Endothelial cell of umbilical vein (primary cell): Measurements from ENCODE around the gene PTPN13. TPM values are rescaled to one million over a fixed set of nuclear protein-coding genes. Genes with fewer than 3 reads are reported as not detected.

Experiments
- Bru-seq: library from RNA; stranded (reverse); fragments of 400-500 nt; gene quantifications from one replicate; lab custom pipeline; 2021; lab: Mats Ljungman, UMichigan
- BruChase-seq, 2 experiments: library from RNA; stranded (reverse); fragments of 400-500 nt; gene quantifications; one replicate each; lab custom pipeline; 2021; lab: Mats Ljungman, UMichigan
- BruUV-seq: library from RNA; stranded (reverse); fragments of 400-500 nt; replicated peaks from 2 replicates; lab custom pipeline; 2021; lab: Mats Ljungman, UMichigan
- CTCF ChIA-PET: fragments of 300-600, 350-600 bp; sonication (Branson Sonifier 250); formaldehyde crosslinking; loops from one replicate; lab custom pipeline; 2021; ENCODE audit warnings: antibody characterized with exemption, inconsistent platforms; lab: Charles Lee
- POLR2A ChIA-PET: fragments of 300-600, 350-600 bp; sonication (Branson Sonifier 250); formaldehyde crosslinking; loops from one replicate; lab custom pipeline; 2021; ENCODE audit warnings: antibody characterized with exemption, inconsistent platforms; lab: Charles Lee
- DNase-seq: peaks from one replicate; pipeline ENCODE4 v3.0.0-alpha.2; 2011; ENCODE audit warnings: low read depth, low spot score
- FAIRE-seq: peaks from 2 replicates; lab custom pipeline; 2011; peaks lifted over from hg19 to GRCh38; lab: Jason Lieb, UNC
- H2AFZ ChIP-seq: 2 replicates; pipeline ENCODE4 v1.6.0; 2012; ENCODE audit warnings: low read depth, low read length, control low read depth, inconsistent platforms
- H3K27ac ChIP-seq: 2 replicates; pipeline ENCODE4 v1.5.1; 2011; ENCODE audit warnings: low read depth, mild to moderate bottlenecking, control low read depth, low read length, moderate library complexity; ENCODE audit not compliant: insufficient read depth
- H3K27me3 ChIP-seq, 2 experiments: 2 replicates each; pipeline versions ENCODE4 v1.6.0 to v1.6.1; 2011; ENCODE audit warnings: low read length in 2 of 2, mixed read lengths in 1 of 2; ENCODE audit not compliant: control insufficient read depth in 2 of 2, insufficient read depth in 2 of 2
- H3K36me3 ChIP-seq, 2 experiments: 2 replicates in 1 of 2; 3 replicates in 1 of 2; pipeline ENCODE4 v1.5.1; 2011; ENCODE audit warnings: low read length in 2 of 2, mild to moderate bottlenecking in 1 of 2, moderate library complexity in 1 of 2; ENCODE audit not compliant: control insufficient read depth in 2 of 2, insufficient read depth in 2 of 2; ENCODE audit errors: extremely low read depth in 1 of 2
- H3K4me1 ChIP-seq: 3 replicates; pipeline ENCODE4 v1.5.1; 2011; ENCODE audit warnings: mild to moderate bottlenecking, low read length; ENCODE audit not compliant: control insufficient read depth, insufficient read depth; ENCODE audit errors: extremely low read depth
- H3K4me2 ChIP-seq: 2 replicates; pipeline ENCODE4 v1.6.1; 2011; ENCODE audit warnings: low read length, control low read depth, mixed read lengths; ENCODE audit not compliant: insufficient read depth
- H3K4me3 ChIP-seq, 3 experiments: fragments of 200-600 bp in 1 of 3; sonication (generic), shearing (Covaris generic) in 1 of 3; replicated peaks in 1 of 3; 2 replicates each; pipeline ENCODE4 v1.5.1; 2011 to 2016; ENCODE audit warnings: control low read depth in 3 of 3, low read length in 3 of 3, mild to moderate bottlenecking in 2 of 3, inconsistent platforms in 1 of 3, low read depth in 1 of 3, moderate library complexity in 1 of 3; ENCODE audit not compliant: insufficient read depth in 1 of 3
- H3K79me2 ChIP-seq: 2 replicates; pipeline ENCODE4 v1.6.0; 2012; ENCODE audit warnings: low read length, inconsistent platforms; ENCODE audit not compliant: control insufficient read depth, insufficient read depth
- H3K9ac ChIP-seq: replicated peaks from 2 replicates; pipeline ENCODE3; 2011; ENCODE audit warnings: low read length, control low read depth; ENCODE audit not compliant: insufficient read depth; ENCODE audit errors: extremely low read depth
- H3K9me1 ChIP-seq: replicated peaks from 3 replicates; pipeline ENCODE4 v1.6.0; 2011; ENCODE audit warnings: mild to moderate bottlenecking, low read length; ENCODE audit not compliant: control insufficient read depth, insufficient read depth; ENCODE audit errors: extremely low read depth
- H3K9me3 ChIP-seq: replicated peaks from 2 replicates; pipeline ENCODE4 v1.5.1; 2012; ENCODE audit warnings: low read length, inconsistent platforms; ENCODE audit not compliant: control insufficient read depth, insufficient read depth
- H4K20me1 ChIP-seq: replicated peaks from 2 replicates; pipeline ENCODE3; 2011; ENCODE audit warnings: mild to moderate bottlenecking, low read length; ENCODE audit not compliant: control insufficient read depth, insufficient read depth; ENCODE audit errors: extremely low read depth
- EZH2 ChIP-seq: IDR thresholded peaks from 2 replicates; pipeline ENCODE4 v1.6.1; 2012; ENCODE audit warnings: borderline replicate concordance, low read depth, mild to moderate bottlenecking, moderate library complexity, low read length, inconsistent platforms; ENCODE audit not compliant: severe bottlenecking
- FOS ChIP-seq: IDR thresholded peaks from 2 replicates; pipeline ENCODE4 v1.6.1; 2011; ENCODE audit warnings: mild to moderate bottlenecking, low read length, moderate library complexity, borderline replicate concordance; ENCODE audit not compliant: insufficient read depth
- GATA2 ChIP-seq: IDR thresholded peaks from 2 replicates; pipeline ENCODE4 v1.7.0; 2011; ENCODE audit warnings: low read depth, mild to moderate bottlenecking, moderate library complexity, mixed read lengths, low read length; ENCODE audit not compliant: insufficient read length, insufficient read depth
- JUN ChIP-seq: IDR thresholded peaks from 2 replicates; pipeline ENCODE4 v1.6.1; 2011; ENCODE audit warnings: borderline replicate concordance, low read depth; ENCODE audit not compliant: insufficient read length, insufficient read depth
- MYC ChIP-seq: IDR thresholded peaks from one replicate; pipeline ENCODE4 v1.6.1; 2011; ENCODE audit warnings: mild to moderate bottlenecking, low read depth, low read length
- POLR2A ChIP-seq: IDR thresholded peaks from 2 replicates; pipeline ENCODE4 v1.6.1; 2012; ENCODE audit warnings: low read depth, mild to moderate bottlenecking, control low read depth, low read length
- dilution Hi-C: fragments of 300-500 bp; cut with MboI; formaldehyde crosslinking; loops from one replicate; pipeline ENCODE4 v1.15.0; 2019; ENCODE audit warnings: low sequenced_read_pairs; ENCODE audit not compliant: extremely low pct_ligation_motif_present
- intact Hi-C: fragments of 100-400 bp; cut with micrococcal nuclease; formaldehyde crosslinking; loops from one replicate; pipeline ENCODE4 v1.10.0; 2022
- long read RNA-seq: library from polyadenylated mRNA; stranded (forward); transcript quantifications from one replicate; pipeline ENCODE4 v2.0.0, GENCODE V29; 2021
- polyA minus RNA-seq, 3 experiments: library from RNA; depleted of rRNA, polyadenylated mRNA; stranded (reverse); fragments of >200 nt; gene quantifications; 1 replicate in 1 of 3; 2 replicates in 2 of 3; pipeline ENCODE4 v1.2.3, GENCODE V29; 2011
- polyA plus RNA-seq, 4 experiments: library from polyadenylated mRNA; depleted of rRNA in 3 of 4; stranded (reverse) in 3 of 4; unstranded in 1 of 4; fragments of >200 nt; gene quantifications; 2 replicates each; pipeline versions ENCODE4 v1.2.1 to v1.2.3, GENCODE V29; 2011 to 2012; ENCODE audit warnings: missing spikeins in 1 of 4
- total RNA-seq: library from RNA; stranded (reverse); gene quantifications from 2 replicates; pipeline ENCODE4 v1.2.3, GENCODE V29; 2021
- TF ChIP-seq, protein P1 (sequence below), 2 donors: IDR thresholded peaks; 1 replicate in 1 of 2; 2 replicates in 1 of 2; pipeline ENCODE4 v1.5.1; 2011; ENCODE audit warnings: low read length in 2 of 2, mild to moderate bottlenecking in 2 of 2, moderate library complexity in 2 of 2, control low read depth in 1 of 2, inconsistent platforms in 1 of 2, low read depth in 1 of 2; ENCODE audit not compliant: insufficient read depth in 1 of 2; ENCODE audit errors: extremely low read depth in 1 of 2
- TF ChIP-seq, protein P2 (sequence below): IDR thresholded peaks from 2 replicates; pipeline ENCODE4 v1.6.1; 2011; ENCODE audit not compliant: insufficient read depth, insufficient read length

The PTPN13 gene, protein sequence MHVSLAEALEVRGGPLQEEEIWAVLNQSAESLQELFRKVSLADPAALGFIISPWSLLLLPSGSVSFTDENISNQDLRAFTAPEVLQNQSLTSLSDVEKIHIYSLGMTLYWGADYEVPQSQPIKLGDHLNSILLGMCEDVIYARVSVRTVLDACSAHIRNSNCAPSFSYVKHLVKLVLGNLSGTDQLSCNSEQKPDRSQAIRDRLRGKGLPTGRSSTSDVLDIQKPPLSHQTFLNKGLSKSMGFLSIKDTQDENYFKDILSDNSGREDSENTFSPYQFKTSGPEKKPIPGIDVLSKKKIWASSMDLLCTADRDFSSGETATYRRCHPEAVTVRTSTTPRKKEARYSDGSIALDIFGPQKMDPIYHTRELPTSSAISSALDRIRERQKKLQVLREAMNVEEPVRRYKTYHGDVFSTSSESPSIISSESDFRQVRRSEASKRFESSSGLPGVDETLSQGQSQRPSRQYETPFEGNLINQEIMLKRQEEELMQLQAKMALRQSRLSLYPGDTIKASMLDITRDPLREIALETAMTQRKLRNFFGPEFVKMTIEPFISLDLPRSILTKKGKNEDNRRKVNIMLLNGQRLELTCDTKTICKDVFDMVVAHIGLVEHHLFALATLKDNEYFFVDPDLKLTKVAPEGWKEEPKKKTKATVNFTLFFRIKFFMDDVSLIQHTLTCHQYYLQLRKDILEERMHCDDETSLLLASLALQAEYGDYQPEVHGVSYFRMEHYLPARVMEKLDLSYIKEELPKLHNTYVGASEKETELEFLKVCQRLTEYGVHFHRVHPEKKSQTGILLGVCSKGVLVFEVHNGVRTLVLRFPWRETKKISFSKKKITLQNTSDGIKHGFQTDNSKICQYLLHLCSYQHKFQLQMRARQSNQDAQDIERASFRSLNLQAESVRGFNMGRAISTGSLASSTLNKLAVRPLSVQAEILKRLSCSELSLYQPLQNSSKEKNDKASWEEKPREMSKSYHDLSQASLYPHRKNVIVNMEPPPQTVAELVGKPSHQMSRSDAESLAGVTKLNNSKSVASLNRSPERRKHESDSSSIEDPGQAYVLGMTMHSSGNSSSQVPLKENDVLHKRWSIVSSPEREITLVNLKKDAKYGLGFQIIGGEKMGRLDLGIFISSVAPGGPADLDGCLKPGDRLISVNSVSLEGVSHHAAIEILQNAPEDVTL (N-terminal part only)
- total RNA-seq (2.2 and 2.9 TPM in 2 replicates), polyA plus RNA-seq (0.62 and 0.69 TPM in 2 replicates), polyA minus RNA-seq (3.1 and 4.9 TPM in 2 replicates), Bru-seq, nascent RNA (percentile 44 among the genes with signal in this experiment), BruChase-seq, experiment 1, labeled RNA remaining after a 6-hour chase (percentile 30 among the genes with signal in this experiment), BruChase-seq, experiment 2, labeled RNA remaining after a 2-hour chase (percentile 34 among the genes with signal in this experiment)
- polyA plus RNA-seq (2011; cell fraction: cytosol; rRNA removed) = 0.87 and 0.90 TPM in 2 replicates
- 1.7 and 1.8 TPM in 2 replicates for polyA plus RNA-seq (2011; cell fraction: nucleus; rRNA removed)
- 0.10 and 0.58 TPM in 2 replicates for polyA plus RNA-seq (2012)
- 6.5 TPM for polyA minus RNA-seq (2011; cell fraction: cytosol; rRNA and poly(A)+ RNA removed)
- 7.0 and 8.6 TPM in 2 replicates for polyA minus RNA-seq (2011; cell fraction: nucleus; rRNA and poly(A)+ RNA removed)
- long read RNA-seq = 0 reads

DNA sequence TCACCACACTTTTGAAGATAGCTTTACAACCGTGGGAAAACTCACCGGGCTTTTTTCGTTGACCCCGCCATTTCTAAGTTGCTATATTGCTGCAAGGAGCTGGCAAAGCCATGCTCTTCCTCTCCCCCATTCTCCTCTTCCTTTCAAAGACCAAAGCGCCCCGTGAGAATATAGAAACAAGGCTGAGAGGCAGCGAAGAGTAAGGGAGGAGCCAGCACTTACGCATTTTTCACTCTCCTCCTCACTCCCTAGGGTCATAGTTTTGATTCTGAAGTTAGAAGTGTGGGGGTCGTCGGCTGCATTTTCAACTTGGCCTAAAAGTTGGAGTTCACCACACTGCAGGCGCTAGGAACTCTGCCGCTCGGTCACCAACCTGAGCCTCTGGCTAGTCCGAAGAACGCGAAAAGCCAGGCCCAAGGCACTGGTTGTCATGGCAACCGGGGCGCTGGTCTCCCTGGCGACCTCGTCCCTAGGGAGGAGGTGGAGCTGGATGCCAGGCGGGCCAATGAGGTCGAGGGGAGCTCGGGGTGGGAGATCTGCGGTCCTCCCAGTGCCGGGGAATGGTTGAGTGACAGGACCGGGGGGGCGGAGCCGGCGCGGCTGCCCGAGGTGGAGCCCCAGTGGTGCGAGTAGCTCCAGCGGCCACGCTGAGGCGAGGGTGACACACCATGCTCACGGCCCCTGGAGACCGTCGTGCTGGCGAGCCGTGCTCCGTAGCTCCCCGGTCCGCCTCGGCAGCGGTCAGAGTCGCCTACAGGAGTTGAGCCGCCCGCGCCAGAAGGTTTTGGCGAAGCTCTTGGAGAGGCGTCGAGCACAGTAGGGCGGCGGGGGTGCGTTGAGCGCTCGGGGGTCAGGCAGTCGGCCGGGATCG is at the start of gene PTPN13:
Gene PTPN13, plus strand, starts transcription at position 628 of the 871 bp plus-strand sequence. CDS start 40,942 bp downstream, outside the sequence.
- Histone ChIP-seq H3K4me3 (peak within 1 kb of the TSS; percentile 38 to 83 (median 70)), H3K9me1 (no peaks in the 10 kb centered on the region), H4K20me1 (no peaks in the 10 kb centered on the region), H3K79me2 (no peaks in the 10 kb centered on the region), H3K4me1 (peaks cover 12% of the 10 kb centered on the region), H3K27me3 (no peaks in the 10 kb centered on the region), H3K27ac (no peak within 1 kb of the TSS), H3K9me3 (no peaks in the 10 kb centered on the region), H3K9ac (peak within 1 kb of the TSS; percentile 32), H3K36me3 (no peaks in the 10 kb centered on the region), H3K4me2 (peak within 1 kb of the TSS; percentile 81), H2AFZ (peak within 1 kb of the TSS; percentile 95)
- peak; percentile 98 for DNase-seq
- intact Hi-C loops = loop anchor here (1.0 to 10.0 kb wide), 5 partner anchors 95 to 831 kb away; partner anchors contain the start of gene NUDT9
- POLR2A ChIA-PET = interaction anchor here (0.6 to 0.7 kb wide), 2 partner anchors 38 to 883 kb away, joined by 3 read pairs; no protein-coding TSS in a partner anchor
- FAIRE-seq = peak; percentile 90
- no TSS peak for BruUV-seq
- TF ChIP-seq MYC (peak; percentile 48), FOS (no peak), JUN (no peak), POLR2A (peak; percentile 43), EZH2 (no peak), GATA2 (no peak)
- TF ChIP-seq, protein P1, sequence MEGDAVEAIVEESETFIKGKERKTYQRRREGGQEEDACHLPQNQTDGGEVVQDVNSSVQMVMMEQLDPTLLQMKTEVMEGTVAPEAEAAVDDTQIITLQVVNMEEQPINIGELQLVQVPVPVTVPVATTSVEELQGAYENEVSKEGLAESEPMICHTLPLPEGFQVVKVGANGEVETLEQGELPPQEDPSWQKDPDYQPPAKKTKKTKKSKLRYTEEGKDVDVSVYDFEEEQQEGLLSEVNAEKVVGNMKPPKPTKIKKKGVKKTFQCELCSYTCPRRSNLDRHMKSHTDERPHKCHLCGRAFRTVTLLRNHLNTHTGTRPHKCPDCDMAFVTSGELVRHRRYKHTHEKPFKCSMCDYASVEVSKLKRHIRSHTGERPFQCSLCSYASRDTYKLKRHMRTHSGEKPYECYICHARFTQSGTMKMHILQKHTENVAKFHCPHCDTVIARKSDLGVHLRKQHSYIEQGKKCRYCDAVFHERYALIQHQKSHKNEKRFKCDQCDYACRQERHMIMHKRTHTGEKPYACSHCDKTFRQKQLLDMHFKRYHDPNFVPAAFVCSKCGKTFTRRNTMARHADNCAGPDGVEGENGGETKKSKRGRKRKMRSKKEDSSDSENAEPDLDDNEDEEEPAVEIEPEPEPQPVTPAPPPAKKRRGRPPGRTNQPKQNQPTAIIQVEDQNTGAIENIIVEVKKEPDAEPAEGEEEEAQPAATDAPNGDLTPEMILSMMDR (IDR thresholded peaks at IDR 0.05; ENCODE audit: extremely low read depth in 1 of 2, insufficient read depth in 1 of 2, low read depth in 1 of 2, low read length in 2 of 2) = no peak
- TF ChIP-seq, protein P2, sequence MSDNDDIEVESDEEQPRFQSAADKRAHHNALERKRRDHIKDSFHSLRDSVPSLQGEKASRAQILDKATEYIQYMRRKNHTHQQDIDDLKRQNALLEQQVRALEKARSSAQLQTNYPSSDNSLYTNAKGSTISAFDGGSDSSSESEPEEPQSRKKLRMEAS = peak; percentile 41
- CTCF ChIA-PET = interaction anchor here (0.8 to 1.4 kb wide), 10 partner anchors 21 to 557 kb away, joined by 3 to 6 read pairs (median 3); no protein-coding TSS in a partner anchor
- dilution Hi-C loops = no loop called here
